NCI-H2029 (cell line): ENCODE results near the gene USP2.

Experiments used
- DNase-seq: peaks from one replicate; lab custom pipeline; 2025; lab: John Stamatoyannopoulos, UW

Gene USP2

DNA sequence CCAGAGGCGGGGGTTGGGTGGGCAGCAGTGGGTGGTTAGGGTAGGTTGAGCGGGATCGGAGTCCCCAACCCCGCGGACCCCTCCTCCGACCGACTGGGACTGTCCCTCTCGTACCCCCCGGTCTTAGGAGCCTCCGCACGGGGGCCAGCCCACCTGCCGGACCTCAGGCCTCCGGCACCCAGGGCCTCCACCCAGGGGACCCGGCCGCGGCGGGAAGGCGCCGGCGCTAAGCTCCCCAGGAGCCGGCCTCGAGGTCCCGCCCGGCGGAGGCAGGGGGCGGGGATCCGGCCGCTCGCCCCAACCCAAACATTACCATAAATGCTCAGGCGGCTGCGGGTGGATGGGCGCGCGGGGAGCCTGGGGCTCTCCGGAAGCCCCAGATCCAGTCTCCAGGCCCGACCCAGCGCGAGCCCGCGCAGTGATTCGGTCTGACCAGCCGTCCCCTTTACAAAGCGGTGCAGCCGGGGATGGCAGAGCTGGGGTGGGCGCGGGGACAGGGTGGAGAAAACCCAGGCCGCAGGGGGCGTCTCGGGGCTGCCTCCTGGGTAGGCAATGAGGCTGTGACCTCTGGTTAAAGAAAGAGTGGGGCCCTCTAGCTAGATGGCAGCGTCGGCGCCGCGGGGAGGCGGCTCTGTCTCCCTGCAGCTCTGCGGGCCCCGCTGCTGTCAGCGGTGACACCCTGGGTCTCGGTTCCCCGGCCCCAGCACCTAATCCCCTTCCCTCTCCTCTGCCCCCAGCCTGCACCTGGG is 60.5 kb downstream of the USP2 start:
- no peak for DNase-seq

DNA sequence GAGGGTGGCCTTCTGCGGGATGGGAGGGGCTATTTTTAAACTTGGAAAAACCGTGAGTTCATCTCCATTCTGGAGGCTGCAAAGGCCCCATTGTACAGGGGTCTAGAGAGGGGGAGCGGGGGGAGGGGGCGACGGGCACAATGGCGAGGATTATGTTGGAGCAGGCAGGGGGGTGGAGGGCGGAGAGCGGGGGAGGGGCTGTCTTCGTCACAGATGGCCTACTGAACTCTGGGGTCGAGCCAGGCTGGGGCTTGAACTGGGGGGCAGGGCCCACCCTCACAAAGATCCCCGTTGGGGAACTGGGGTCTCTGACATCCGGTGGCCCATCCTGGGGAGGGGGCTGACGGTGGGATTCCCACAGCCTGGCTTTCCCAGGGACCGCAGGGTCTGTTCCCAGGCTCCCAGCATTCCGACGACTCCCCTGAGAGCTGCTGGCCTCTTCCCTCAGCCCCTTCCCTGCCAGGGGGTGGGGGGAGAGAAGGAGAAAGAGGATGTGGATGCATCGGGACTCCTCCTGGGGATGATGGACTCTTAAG is 61.2 kb downstream of the USP2 start:
- no peak for DNase-seq

GRCh38 chr11:119319700-119320239 is 61.7 kb downstream of the USP2 start:
- no peak for DNase-seq

DNA sequence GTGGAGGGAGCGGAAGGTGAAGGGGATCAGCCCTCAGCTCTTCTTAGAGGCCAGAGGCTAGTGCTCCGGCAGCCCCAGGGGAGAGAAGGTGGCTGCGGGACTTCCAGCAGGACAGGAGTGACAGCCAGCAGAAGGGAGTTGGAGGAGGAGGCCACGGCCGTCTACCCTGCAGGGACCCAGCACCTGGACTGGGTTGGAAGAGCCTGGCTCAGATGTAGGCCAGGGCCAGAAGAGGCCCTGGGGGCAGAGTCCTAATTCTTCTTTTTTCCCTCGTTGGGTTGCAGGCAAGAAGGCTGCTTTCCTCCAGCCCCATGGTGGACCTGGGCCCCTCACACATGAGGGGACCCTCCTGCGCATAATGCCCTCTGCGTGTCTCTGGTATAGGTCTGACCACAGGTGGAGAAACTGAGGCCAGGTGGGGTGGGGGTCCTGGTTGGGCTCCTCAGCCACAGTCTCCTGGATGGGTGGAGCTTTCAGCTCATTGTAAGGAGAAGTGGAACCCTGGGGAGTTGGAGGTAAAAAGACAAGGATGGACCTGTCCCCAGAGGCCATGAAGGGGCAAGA is 62.3 kb downstream of the USP2 start:
- no peak for DNase-seq

- DNase-seq, result no peak
Measured at GRCh38 chr11:119318240-119319135, 63.0 kb downstream of the USP2 start.

- no peak for DNase-seq
Measured at GRCh38 chr11:119317592-119318239, 63.8 kb downstream of the USP2 start.

- DNase-seq, result no peak
Measured at GRCh38 chr11:119316729-119317591, 64.5 kb downstream of the USP2 start, which contains the start of gene MCAM. MCAM (minus strand) TSS chr11:119317130; CDS start chr11:119317101, 29 bp downstream.

- peak; percentile 74 for DNase-seq
Measured at GRCh38 chr11:119316016-119316728, 65.3 kb downstream of the USP2 start.

DNA sequence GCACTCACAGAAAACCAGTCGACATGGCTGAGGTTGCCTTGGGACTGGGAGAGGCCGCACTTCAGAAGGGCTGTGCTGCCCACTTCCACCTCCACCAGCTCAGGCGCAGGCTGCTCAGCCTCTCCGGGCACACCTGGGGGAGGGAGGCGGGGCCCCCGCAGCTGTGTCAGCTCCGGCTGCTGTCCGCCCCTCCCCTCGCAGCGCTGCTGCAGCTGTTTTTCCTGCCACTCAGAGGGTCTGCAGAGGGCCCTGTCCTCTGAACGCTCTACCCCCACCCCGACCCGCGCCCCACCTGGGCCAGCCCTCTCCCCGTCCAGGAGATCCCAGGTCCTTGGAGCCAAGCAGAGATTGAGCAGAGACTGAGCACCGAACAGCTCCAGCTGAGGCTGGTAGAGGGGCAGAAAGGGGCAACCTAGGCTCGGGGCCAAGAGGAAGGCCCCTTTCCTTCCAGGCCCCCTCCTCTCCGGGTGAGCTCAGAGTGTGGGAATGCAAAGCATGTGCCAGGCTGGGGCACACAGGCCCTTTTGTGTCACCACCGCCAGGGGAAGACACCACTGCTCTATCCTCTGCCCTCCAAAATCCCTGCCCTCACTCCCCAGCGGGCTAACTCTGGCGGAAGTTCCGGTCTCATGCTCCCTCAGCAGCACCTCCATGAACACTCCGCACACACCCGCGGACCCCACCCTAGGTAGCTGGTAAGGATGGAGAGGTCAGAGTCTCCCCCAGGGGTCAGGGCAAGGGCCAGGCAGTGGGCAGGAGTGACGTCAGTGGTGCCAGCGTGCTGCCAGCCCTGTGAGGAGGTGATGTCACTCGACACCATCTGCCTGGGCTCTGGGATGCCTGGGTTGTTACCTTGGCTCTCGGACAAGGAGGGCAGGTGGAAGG is 66.1 kb downstream of the USP2 start:
- peak; percentile 74 for DNase-seq

DNA sequence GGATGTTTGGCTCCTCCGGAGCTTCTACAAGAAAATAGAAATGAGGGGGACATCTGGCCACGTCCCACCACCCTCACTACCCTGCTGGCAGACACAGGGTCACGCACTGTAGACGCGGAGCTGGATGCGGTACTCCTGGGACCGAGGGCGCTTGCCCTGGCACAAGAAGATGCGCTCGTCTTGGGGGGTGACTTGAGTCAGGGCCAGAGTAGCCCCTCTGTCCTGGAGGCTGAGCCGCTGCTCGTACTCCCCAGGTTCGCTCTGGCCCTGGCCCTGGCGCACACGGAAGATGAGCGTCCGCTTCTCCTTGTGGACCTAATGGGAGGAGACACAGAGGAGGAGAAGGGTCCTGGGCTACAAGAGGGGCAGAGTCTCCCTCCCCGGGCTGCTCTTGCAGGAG is 66.8 kb downstream of the USP2 start:
- DNase-seq, result no peak

DNA sequence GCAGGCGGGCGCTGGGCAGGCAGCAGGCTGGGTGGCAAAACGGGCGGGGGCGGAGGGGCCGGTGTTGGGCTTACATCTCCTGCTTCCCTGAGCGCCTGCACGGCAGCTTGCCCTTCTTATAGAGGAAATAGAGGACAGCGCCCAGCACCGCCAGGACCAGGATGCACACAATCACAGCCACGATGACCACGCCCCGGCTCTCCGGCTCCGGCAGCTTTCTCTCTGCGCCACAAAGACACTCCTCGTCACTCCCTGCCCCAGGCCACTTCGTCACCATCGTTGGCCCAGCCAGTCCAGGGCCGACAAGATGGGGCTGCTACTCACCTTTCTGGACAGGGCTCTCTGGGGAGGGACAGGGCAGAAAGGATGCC is 70.8 kb downstream of the USP2 start:
- no peak for DNase-seq

- DNase-seq, result no peak
Measured at GRCh38 chr11:119309953-119310681, 71.4 kb downstream of the USP2 start.

GRCh38 chr11:119309411-119309810 is 72.1 kb downstream of the USP2 start:
- no peak for DNase-seq

DNA sequence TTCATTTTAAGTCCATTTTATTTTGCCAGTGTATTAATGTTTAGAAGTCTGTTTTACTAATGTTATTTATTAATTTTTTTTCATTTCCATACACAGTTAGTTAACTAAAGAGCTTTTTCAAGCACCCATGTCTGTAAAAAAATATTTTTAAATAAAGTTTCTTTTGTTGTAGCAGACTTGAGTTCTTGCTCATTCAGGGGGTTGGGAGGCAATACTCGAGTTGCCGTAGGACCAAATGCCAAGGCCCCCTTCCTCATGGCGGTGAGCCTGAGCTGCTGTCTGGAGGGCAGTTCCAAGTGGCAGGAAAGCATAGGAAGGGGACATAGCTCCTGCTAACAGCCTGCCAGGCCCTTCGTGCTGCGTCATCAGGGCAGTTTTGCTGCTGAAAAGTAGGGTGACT is 73.5 kb downstream of the USP2 start:
- no peak for DNase-seq

DNA sequence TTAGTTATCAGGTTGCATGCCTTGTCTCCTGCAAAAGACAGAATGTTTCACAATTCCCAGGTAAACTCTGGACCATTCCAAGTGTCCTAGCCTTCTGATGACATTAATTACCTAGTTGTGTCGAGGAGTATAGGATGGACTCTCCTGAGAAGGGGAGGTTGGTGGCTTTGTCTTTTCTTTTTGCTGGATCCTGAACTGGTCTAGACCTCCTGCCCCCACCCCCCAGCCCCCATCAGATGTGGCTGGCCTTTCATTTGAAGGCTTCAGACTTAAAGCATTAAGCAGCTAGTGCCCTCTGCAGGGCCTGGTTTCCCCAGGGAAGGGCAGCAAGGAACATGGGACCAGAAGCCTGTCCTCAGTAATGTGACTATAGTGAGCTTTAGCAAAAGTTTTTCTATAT is 74.3 kb downstream of the USP2 start:
- no peak for DNase-seq

DNA sequence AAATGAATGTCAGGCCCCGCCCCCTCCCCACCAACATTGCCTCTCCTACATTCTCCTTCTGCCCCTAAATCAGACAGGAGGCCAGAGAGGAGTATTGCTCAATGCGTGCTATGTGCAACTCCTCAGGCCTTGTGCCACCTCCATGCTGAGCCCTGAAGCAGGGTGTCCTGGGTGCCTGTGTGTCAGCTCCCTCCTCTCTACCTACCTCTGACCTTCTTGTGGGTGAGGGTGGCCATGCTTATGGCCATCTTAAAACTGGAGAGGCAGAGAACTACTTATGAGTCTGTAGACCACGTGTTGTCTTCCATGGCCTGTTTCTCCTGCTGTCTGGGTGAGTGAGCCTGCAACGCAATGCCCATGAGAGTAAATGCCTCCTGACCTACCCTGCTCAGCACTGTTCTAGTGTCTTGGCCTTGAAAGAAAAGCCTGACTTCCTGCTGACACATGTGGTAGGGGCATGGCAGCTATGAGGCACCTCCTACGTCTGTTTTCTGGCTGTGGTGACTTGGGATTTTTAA is 75.1 kb downstream of the USP2 start:
- no peak for DNase-seq

GRCh38 chr11:119305556-119306372 is 75.7 kb downstream of the USP2 start:
- no peak for DNase-seq
